ENCODE measurements around the gene NTM.

DNA sequence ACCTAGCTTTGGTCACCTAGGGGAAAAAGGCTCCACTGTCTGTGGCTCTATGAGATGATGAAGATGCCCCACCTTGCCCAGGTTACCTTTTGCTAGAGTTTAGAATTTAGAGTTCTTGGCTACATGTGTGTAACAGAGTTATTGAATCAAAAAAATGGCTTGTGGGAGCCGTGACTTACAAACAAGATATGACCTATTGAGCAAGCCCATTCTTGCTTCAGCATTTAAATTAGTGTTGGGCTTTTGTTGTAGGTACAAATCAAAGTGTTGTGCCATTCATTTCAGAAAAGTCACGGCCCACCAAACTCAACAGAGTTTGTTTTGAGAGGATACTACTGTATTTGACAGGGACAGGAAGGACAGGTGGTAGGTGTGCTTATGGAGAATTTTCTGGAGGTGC lies 768.8 kb downstream of the NTM start:
- TF ChIP-seq, protein P1, sequence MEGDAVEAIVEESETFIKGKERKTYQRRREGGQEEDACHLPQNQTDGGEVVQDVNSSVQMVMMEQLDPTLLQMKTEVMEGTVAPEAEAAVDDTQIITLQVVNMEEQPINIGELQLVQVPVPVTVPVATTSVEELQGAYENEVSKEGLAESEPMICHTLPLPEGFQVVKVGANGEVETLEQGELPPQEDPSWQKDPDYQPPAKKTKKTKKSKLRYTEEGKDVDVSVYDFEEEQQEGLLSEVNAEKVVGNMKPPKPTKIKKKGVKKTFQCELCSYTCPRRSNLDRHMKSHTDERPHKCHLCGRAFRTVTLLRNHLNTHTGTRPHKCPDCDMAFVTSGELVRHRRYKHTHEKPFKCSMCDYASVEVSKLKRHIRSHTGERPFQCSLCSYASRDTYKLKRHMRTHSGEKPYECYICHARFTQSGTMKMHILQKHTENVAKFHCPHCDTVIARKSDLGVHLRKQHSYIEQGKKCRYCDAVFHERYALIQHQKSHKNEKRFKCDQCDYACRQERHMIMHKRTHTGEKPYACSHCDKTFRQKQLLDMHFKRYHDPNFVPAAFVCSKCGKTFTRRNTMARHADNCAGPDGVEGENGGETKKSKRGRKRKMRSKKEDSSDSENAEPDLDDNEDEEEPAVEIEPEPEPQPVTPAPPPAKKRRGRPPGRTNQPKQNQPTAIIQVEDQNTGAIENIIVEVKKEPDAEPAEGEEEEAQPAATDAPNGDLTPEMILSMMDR (IDR thresholded peaks at IDR 0.05): no peak
- TF ChIP-seq POLR2A (IDR thresholded peaks at IDR 0.05): no peak

Data from uterus (tissue), 2 donors.